Muscle of arm (tissue), 12 donors: ENCODE measurements around the gene EFNA4. TPM values are rescaled to one million over a fixed set of nuclear protein-coding genes. Genes with fewer than 3 reads are reported as not detected.
A peak's percentile ranks its signal among the peaks of the same experiment; 100 is the strongest.

Experiments
- DNase-seq: peaks from one replicate; pipeline ENCODE4 v3.0.0-alpha.2; 2013
- polyA plus RNA-seq, 12 donors: library from polyadenylated mRNA; unstranded; fragments of 120-200 nt; gene quantifications; one replicate each; pipeline ENCODE4 v1.2.1, GENCODE V29; 2013; ENCODE audit not compliant: insufficient read length in 12 of 12

The EFNA4 gene
- polyA plus RNA-seq, 12 donors = 4.7 to 12.1 (median 6.5) TPM; not detected in 1

- peak; percentile 72 for DNase-seq
These were observed 7.4 kb downstream of the EFNA4 start for GRCh38 chr1:155070721-155071569.

- DNase-seq = no peak
These were observed 8.2 kb downstream of the EFNA4 start for GRCh38 chr1:155071701-155072100.

- DNase-seq = no peak
These were observed 9.2 kb downstream of the EFNA4 start for GRCh38 chr1:155072531-155073289.

- DNase-seq = no peak
These were observed 10.1 kb downstream of the EFNA4 start for GRCh38 chr1:155073377-155074242.

- DNase-seq = no peak
These were observed 12.0 kb downstream of the EFNA4 start for GRCh38 chr1:155075535-155075934.

GRCh38 chr1:155076371-155076770 lies 12.8 kb downstream of the EFNA4 start:
- no peak for DNase-seq

GRCh38 chr1:155077346-155077745 lies 13.8 kb downstream of the EFNA4 start:
- DNase-seq = no peak

GRCh38 chr1:155077758-155078445 lies 14.4 kb downstream of the EFNA4 start:
- no peak for DNase-seq

- DNase-seq = peak; percentile 65
These were observed 15.1 kb downstream of the EFNA4 start, which contains the start of gene EFNA3 for GRCh38 chr1:155078469-155079209. Gene EFNA3 (plus strand): TSS chr1:155078837. CDS start chr1:155078942, 105 bp downstream.

- DNase-seq = no peak
These were observed 15.6 kb downstream of the EFNA4 start for GRCh38 chr1:155079210-155079486.

GRCh38 chr1:155079487-155080311 lies 16.2 kb downstream of the EFNA4 start:
- DNase-seq = no peak

GRCh38 chr1:155080312-155081228 lies 17.0 kb downstream of the EFNA4 start:
- DNase-seq = no peak

- DNase-seq = no peak
These were observed 18.1 kb downstream of the EFNA4 start for GRCh38 chr1:155081472-155082300.

GRCh38 chr1:155082301-155083051 lies 18.9 kb downstream of the EFNA4 start:
- DNase-seq = no peak

GRCh38 chr1:155083052-155083541 lies 19.6 kb downstream of the EFNA4 start:
- no peak for DNase-seq

- DNase-seq = no peak
These were observed 20.6 kb downstream of the EFNA4 start for GRCh38 chr1:155083865-155084721.
